ENCODE data around the gene UNC93B1. TPM values are rescaled to one million over a fixed set of nuclear protein-coding genes. Genes with fewer than 3 reads are reported as not detected.
"Not testable (repeated sequence)": the region's sequence is repeated elsewhere in the genome, so short reads cannot be mapped to it uniquely, and the experiment has no call there.

Gene UNC93B1
- total RNA-seq, 1 donor from 2014 or later, result 121 TPM

DNA sequence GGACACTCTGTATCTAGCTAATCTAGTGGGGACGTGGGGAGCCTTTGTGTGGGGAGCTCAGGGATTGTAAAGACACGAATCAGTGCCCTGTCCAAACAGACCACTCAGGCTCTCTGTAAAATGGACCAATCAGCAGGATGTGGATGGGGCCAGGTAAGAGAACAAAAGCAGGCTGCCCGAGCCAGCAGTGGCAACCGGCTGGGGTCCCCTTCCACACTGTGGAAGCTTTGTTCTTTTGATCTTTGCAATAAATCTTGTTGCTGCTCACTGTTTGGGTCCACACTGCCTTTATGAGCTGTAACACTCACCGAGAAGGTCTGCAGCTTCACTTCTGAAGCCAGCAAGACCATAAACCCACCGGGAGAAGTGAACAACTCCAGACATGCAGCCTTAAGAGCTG lies 40.0 kb downstream of the UNC93B1 start:
- H3K9me3 ChIP-seq; H3K36me3 ChIP-seq; ATAC-seq; DNase-seq; H3K4me1 ChIP-seq; H3K4me3 ChIP-seq; H3K27me3 ChIP-seq (ENCODE audit: low read depth); intact Hi-C loops (cut with DNase I); H3K27ac ChIP-seq: not testable (repeated sequence)

DNA sequence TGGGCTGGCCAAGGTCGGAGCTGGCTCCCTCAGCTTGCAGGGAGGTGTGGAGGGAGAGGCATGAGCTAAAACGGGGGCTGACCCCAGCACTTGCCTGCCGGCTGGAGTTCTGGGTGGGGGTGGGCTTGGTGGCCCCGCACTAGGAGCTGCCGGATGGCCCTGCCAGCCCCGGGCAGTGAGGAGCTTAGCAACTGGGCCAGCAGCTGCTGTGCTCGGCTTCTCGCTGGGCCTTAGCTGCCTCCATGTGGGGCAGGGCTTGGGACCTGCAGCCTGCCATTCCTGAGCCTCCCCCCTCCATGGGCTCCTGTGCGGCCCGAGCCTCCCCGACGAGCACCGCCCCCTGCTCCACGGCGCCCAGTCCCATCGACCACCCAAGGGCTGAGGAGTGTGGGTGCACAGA lies 40.7 kb downstream of the UNC93B1 start:
- H3K4me3 ChIP-seq; H3K27ac ChIP-seq; H3K9me3 ChIP-seq; DNase-seq; H3K36me3 ChIP-seq; H3K27me3 ChIP-seq (ENCODE audit: low read depth); H3K4me1 ChIP-seq; intact Hi-C loops (cut with DNase I); ATAC-seq: not testable (repeated sequence)

DNA sequence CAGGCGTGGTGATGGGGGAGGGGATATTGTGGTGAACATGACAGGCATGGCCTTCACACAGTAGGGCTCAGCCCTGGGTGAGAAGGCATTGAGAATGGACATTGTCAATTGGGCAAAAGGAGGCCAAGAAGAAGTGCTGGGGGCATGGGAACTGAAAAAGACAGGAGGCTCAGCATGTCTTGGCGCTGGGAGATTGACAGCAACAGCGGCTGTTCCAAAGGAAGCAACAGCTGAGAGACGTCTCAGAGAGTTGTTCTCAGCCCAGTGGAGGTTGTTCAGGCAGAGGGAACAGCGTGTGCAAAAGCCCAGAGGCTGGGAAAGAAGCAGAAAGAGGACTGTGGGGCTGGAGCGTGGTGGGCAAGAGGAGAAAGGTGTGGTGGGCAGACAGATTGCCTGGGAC lies 47.7 kb downstream of the UNC93B1 start:
- H3K9me3 ChIP-seq; ATAC-seq; intact Hi-C loops (cut with DNase I): not testable (repeated sequence)

DNA sequence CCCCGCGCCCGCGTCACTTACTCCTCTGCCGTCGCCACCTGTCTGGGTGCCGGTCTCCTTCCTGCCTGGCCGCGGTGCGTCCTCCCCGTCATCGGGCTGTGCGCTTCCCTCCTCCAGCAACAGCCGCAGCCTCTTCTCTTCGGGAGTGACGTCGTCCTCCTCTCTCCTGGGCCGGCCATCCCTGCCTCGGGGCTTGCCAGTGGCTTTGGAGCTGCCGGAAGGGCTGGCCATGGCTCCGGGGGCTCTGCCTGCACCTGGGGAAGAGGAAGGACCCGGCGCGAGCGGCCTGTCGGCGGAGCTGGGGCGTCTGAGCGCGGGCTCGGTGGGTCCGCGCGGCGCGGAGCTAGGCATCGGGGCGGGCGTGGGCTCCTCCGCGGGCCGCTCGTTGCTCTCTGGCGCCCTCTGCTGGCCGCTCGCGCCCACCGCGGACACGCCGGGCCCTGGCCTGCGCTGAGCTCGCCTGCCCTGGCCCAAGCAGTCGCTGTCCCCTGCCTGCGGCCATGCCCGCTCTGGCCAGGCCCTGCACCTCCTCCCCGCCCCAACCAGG lies 48.4 kb downstream of the UNC93B1 start:
- H3K9me3 ChIP-seq; H3K4me1 ChIP-seq; H3K27ac ChIP-seq; intact Hi-C loops (cut with DNase I); H3K36me3 ChIP-seq: not testable (repeated sequence)
- peak overlapping the region; percentile 61 for H3K4me3 ChIP-seq
- TF ChIP-seq, protein P1, sequence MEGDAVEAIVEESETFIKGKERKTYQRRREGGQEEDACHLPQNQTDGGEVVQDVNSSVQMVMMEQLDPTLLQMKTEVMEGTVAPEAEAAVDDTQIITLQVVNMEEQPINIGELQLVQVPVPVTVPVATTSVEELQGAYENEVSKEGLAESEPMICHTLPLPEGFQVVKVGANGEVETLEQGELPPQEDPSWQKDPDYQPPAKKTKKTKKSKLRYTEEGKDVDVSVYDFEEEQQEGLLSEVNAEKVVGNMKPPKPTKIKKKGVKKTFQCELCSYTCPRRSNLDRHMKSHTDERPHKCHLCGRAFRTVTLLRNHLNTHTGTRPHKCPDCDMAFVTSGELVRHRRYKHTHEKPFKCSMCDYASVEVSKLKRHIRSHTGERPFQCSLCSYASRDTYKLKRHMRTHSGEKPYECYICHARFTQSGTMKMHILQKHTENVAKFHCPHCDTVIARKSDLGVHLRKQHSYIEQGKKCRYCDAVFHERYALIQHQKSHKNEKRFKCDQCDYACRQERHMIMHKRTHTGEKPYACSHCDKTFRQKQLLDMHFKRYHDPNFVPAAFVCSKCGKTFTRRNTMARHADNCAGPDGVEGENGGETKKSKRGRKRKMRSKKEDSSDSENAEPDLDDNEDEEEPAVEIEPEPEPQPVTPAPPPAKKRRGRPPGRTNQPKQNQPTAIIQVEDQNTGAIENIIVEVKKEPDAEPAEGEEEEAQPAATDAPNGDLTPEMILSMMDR (IDR thresholded peaks at IDR 0.05), result peak; percentile 73
- H3K27me3 ChIP-seq (ENCODE audit: low read depth), result peaks cover 10% of the 10 kb centered on the region
- peak; percentile 80 to 93 for ATAC-seq
- DNase-seq, result peak; percentile 84

More for the DNA sequence above, 47.7 kb downstream of the UNC93B1 start:
- peaks cover 10% of the 10 kb centered on the region for H3K27me3 ChIP-seq (ENCODE audit: low read depth)
- not testable (repeated sequence) for H3K4me1 ChIP-seq, DNase-seq, H3K27ac ChIP-seq, H3K4me3 ChIP-seq, H3K36me3 ChIP-seq

DNA sequence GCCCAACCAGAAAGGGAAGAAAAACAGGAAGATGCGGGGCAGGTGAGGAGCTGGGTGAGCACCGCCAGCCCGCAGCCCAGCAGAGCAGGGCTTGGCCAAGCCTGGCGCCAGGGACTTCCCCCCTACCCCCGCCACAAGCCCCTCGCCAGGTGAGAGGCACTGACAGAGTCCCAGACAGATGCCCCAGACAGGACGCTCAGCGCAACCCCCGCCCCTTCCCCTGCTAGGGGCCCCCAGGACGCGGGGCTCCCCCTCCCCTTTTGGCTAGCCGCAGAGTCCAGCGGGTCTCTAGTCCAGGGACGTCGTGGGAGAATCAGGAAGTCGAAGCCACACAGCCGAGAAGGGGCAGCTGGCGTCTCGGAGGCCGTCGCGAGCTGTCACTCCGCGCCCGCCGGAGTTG lies 48.9 kb downstream of the UNC93B1 start:
- H3K36me3 ChIP-seq; H3K27ac ChIP-seq; intact Hi-C loops (cut with DNase I); DNase-seq; H3K9me3 ChIP-seq; H3K4me1 ChIP-seq; ATAC-seq: not testable (repeated sequence)
- H3K4me3 ChIP-seq, result peak overlapping the region; percentile 61
- peaks cover 10% of the 10 kb centered on the region for H3K27me3 ChIP-seq (ENCODE audit: low read depth)

DNA sequence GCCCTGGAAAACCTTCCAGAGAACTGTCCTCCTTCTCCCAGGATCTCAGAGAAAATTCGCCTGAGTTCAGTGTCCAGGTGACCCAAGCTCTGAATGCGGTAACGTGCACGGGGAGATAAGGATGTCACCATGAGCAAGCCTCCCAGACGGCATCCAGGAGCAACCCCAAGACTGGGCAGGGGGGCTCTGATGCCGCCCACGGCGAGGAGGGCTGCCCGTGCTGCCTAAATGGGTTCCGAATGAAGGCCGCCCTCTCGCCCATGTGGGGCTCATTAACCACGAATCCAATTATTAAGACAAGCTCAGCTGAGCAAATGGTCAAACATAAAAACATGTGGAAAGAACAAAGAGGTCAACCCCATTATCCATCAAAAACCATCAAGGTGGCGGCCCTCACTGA lies 49.6 kb downstream of the UNC93B1 start:
- H3K27ac ChIP-seq; H3K4me1 ChIP-seq; H3K9me3 ChIP-seq; H3K4me3 ChIP-seq; intact Hi-C loops (cut with DNase I); DNase-seq; H3K36me3 ChIP-seq; ATAC-seq: not testable (repeated sequence)
- peaks cover 10% of the 10 kb centered on the region for H3K27me3 ChIP-seq (ENCODE audit: low read depth)

DNA sequence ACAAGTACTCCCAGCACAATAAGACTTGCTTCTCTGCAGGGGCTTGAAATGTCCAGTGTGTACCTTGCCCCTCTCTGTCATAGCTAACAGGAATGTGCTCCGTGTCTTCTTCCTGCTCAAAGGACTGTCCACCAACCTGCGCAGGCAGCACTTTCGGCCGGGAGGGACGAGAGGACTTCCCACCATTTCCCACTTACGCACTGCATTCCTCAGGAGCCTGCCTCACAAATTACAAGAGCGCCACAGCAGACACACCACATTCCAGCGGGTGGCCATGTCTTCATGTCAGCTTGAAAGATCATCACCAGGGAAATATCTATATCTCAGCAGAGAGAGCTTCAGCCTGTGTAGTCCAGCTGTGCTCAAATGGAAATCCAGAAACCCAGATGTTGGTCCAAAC lies 53.2 kb downstream of the UNC93B1 start:
- peaks cover 10% of the 10 kb centered on the region for H3K27me3 ChIP-seq (ENCODE audit: low read depth)
- H3K27ac ChIP-seq; ATAC-seq; H3K9me3 ChIP-seq; H3K4me3 ChIP-seq; H3K4me1 ChIP-seq; DNase-seq; intact Hi-C loops (cut with DNase I); H3K36me3 ChIP-seq: not testable (repeated sequence)

DNA sequence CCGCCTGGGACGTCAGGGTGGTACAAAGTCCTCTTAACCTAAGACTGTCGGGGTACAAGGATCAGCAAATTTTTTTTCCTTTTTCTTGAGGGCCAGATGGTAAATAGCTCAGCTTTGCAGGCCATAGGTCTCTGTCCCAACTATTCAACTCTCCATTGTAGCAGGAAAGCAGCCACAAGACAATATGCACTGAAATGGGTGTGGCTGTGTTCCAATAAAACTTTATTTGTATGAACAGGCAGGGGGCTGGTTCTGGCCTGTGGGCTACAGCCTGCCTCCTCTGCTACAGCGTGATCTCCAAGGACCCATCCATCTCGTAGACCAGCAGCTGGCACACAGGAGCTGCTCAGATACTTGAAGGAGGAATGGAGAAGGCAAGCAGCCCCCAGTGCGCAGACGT lies 56.1 kb downstream of the UNC93B1 start:
- not testable (repeated sequence) for ATAC-seq, DNase-seq, H3K27ac ChIP-seq

DNA sequence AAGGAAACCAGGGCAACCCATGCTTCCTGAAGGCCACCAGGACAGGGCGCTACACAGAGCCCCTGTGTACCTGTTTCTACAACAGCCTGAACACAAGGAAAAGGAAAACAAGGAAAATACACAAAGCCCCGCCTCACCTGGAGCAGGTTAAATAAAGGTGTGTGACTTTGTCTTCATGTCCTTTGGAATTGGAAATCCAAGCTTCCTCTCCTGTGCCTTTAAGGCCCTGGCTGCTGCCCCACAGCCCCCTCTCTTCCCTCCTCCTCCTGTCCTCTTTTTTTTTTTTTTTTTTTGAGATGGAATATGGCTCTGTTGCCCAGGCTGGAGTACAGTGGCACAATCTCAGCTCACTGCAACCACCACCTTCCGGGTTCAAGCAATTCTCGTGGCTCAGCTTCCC lies 57.5 kb downstream of the UNC93B1 start:
- H3K4me1 ChIP-seq; H3K9me3 ChIP-seq; DNase-seq; H3K27me3 ChIP-seq (ENCODE audit: low read depth); H3K36me3 ChIP-seq; ATAC-seq; H3K27ac ChIP-seq; intact Hi-C loops (cut with DNase I); H3K4me3 ChIP-seq: not testable (repeated sequence)

More for the DNA sequence above, 56.1 kb downstream of the UNC93B1 start:
- H3K36me3 ChIP-seq; H3K9me3 ChIP-seq; intact Hi-C loops (cut with DNase I); H3K4me3 ChIP-seq; H3K27me3 ChIP-seq (ENCODE audit: low read depth); H3K4me1 ChIP-seq: not testable (repeated sequence)

DNA sequence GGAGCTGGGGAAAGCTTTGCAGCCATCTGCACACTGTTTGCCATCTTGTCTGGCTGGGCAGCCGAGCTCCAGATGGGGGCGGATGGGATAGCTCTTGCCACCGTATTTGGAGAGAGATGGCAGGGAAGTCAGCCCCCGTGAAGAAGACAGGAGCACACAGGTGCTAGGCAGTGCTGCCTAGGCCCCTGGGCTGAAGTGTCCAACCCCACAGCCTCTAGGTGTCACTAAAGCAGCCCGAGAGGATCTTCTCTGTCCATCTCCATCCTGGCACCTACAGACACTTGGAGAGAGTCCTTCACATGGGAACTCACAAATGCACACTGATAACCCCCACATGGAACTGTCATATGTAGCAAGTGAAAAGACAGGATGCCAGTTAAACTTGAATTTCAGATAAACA lies 60.5 kb downstream of the UNC93B1 start:
- H3K4me1 ChIP-seq; DNase-seq; H3K9me3 ChIP-seq; H3K36me3 ChIP-seq; H3K4me3 ChIP-seq; H3K27me3 ChIP-seq (ENCODE audit: low read depth); H3K27ac ChIP-seq; ATAC-seq; intact Hi-C loops (cut with DNase I): not testable (repeated sequence)

Small RNA genes lying within 50 kb of the gene (microRNA-seq; reads per million reads assigned to microRNA genes)
- gene MIR4691 (ENCODE audit: borderline number of aligned reads), result not detected
- gene MIR6753 (ENCODE audit: borderline number of aligned reads), result not detected
- gene MIR7113 (ENCODE audit: borderline number of aligned reads), result not detected

Other genes starting within 250 kb of the UNC93B1 start
- 104 TPM for gene ALDH3B1, start 6.2 kb upstream of the UNC93B1 start, total RNA-seq
- 95.5 TPM for gene NDUFS8, start 26.6 kb upstream of the UNC93B1 start, total RNA-seq
- gene TCIRG1, start 34.9 kb upstream of the UNC93B1 start, total RNA-seq, result 276 TPM
- 43.0 TPM for gene CHKA, start 117.3 kb upstream of the UNC93B1 start, total RNA-seq
- gene KMT5B, start 209.2 kb upstream of the UNC93B1 start, total RNA-seq, result 48.6 TPM